ENCODE data around the gene CHST3. TPM values are rescaled to one million over a fixed set of nuclear protein-coding genes. Genes with fewer than 3 reads are reported as not detected.
A peak's percentile ranks its signal among the peaks of the same experiment; 100 is the strongest.

CHST3 gene
- total and polyA plus RNA-seq, 4 experiments from 2014 or later = not detected

- Mint-ChIP-seq H3K9me3 (peaks cover 0 to 4% (median 0%) of the 10 kb centered on the region in 8 donors), H3K4me3 (no peak overlapping the region), H3K27ac (peak overlapping the region in 1 of 7 donors; percentile 34), H3K36me3 (no peaks in the 10 kb centered on the region), H3K4me1 (peaks cover 4 to 12% (median 6%) of the 10 kb centered on the region in 4 donors), H3K27me3 (no peaks in the 10 kb centered on the region)
- Histone ChIP-seq H3K36me3 (ENCODE audit: insufficient read depth, low read length) (no peaks in the 10 kb centered on the region), H3K9me3 (ENCODE audit: control insufficient read depth in 1 of 2, low read length in 2 of 2) (no peaks in the 10 kb centered on the region), H3K4me3 (ENCODE audit: low read length in 2 of 2) (no peak overlapping the region), H3K4me1 (ENCODE audit: insufficient read depth, low read length) (no peaks in the 10 kb centered on the region), H3K27me3 (ENCODE audit: insufficient read depth, low read length) (no peaks in the 10 kb centered on the region), H3K27ac (ENCODE audit: low read depth, low read length) (no peak overlapping the region)
- no peak for DNase-seq
- ChIA-PET POLR2A (ENCODE audit: partially characterized antibody) (interaction anchor here (0.8 to 3.2 kb wide), 4 partner anchors 8 to 287 kb away, joined by 3 to 29 read pairs (median 6); no protein-coding TSS in a partner anchor), CTCF (ENCODE audit: partially characterized antibody) (interaction anchor here (0.7 to 4.7 kb wide), 16 partner anchors 9 to 303 kb away, joined by 3 to 75 read pairs (median 12); no protein-coding TSS in a partner anchor)
- intact Hi-C loops (cut with micrococcal nuclease) = loop anchor here (2.0 kb wide), 1 partner anchor 277 kb away; no protein-coding TSS in a partner anchor
These were observed 86.0 kb downstream of the CHST3 start for GRCh38 chr10:72049969-72050781.

- Mint-ChIP-seq H3K27ac (peak overlapping the region in 1 of 7 donors; percentile 13), H3K9me3 (peaks cover 0 to 6% (median 0%) of the 10 kb centered on the region in 8 donors), H3K27me3 (no peaks in the 10 kb centered on the region), H3K4me1 (peaks cover 4 to 12% (median 6%) of the 10 kb centered on the region in 4 donors), H3K36me3 (no peaks in the 10 kb centered on the region), H3K4me3 (no peak overlapping the region)
- H3K36me3 ChIP-seq (ENCODE audit: insufficient read depth, low read length) = no peaks in the 10 kb centered on the region
- no peaks in the 10 kb centered on the region for H3K27me3 ChIP-seq (ENCODE audit: insufficient read depth, low read length)
- H3K4me3 ChIP-seq (ENCODE audit: low read length in 2 of 2) = no peak overlapping the region
- intact Hi-C loops (cut with micrococcal nuclease) = no loop called here
- ChIA-PET CTCF (ENCODE audit: partially characterized antibody) (interaction anchor here (1.5 to 4.7 kb wide), 6 partner anchors 8 to 276 kb away, joined by 3 to 61 read pairs (median 34); no protein-coding TSS in a partner anchor), POLR2A (ENCODE audit: partially characterized antibody) (interaction anchor here (0.6 kb wide), 1 partner anchor 9 kb away, joined by 3 read pairs; no protein-coding TSS in a partner anchor)
- no peaks in the 10 kb centered on the region for H3K4me1 ChIP-seq (ENCODE audit: insufficient read depth, low read length)
- H3K27ac ChIP-seq (ENCODE audit: low read depth, low read length) = no peak overlapping the region
- H3K9me3 ChIP-seq (ENCODE audit: control insufficient read depth in 1 of 2, low read length in 2 of 2) = no peaks in the 10 kb centered on the region
- DNase-seq = no peak
These were observed 86.7 kb downstream of the CHST3 start for GRCh38 chr10:72050873-72051272.

DNA sequence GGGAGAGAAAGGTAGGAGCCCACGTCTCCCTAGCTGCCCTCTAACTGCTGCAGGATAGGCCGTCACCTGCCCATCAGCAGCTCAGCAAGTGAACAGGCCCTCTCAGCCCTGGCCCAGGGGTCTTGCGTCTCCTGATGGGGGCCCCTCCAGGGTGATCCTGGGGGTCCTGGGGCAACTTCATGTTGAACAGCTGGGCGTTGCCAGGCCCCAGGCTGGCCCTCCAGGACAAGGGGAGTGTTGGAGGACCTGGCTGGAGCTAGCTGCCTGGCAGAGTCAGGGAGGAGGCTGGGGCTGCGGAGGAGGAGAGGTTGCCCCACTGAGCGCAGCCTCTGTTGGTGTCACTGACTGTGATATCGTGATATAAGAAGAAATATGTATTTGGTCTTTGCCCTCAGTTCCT is 89.5 kb downstream of the CHST3 start:
- Mint-ChIP-seq H3K9me3 (peaks cover 0 to 7% (median 0%) of the 10 kb centered on the region in 8 donors), H3K36me3 (no peaks in the 10 kb centered on the region), H3K4me3 (no peak overlapping the region), H3K4me1 (peaks cover 6 to 12% (median 7%) of the 10 kb centered on the region in 4 donors), H3K27ac (no peak overlapping the region), H3K27me3 (no peaks in the 10 kb centered on the region)
- intact Hi-C loops (cut with micrococcal nuclease) = no loop called here
- Histone ChIP-seq H3K9me3 (ENCODE audit: control insufficient read depth in 1 of 2, low read length in 2 of 2) (no peaks in the 10 kb centered on the region), H3K36me3 (ENCODE audit: insufficient read depth, low read length) (no peaks in the 10 kb centered on the region), H3K4me1 (ENCODE audit: insufficient read depth, low read length) (no peaks in the 10 kb centered on the region), H3K27me3 (ENCODE audit: insufficient read depth, low read length) (no peaks in the 10 kb centered on the region), H3K27ac (ENCODE audit: low read depth, low read length) (no peak overlapping the region), H3K4me3 (ENCODE audit: low read length in 2 of 2) (no peak overlapping the region)
- ChIA-PET POLR2A (ENCODE audit: partially characterized antibody) (interaction anchor here (11.0 kb wide), 1 partner anchor 16 kb away, joined by 83 read pairs; no protein-coding TSS in a partner anchor), CTCF (ENCODE audit: partially characterized antibody) (interaction anchor here (0.6 kb wide), 1 partner anchor 69 kb away, joined by 3 read pairs; no protein-coding TSS in a partner anchor)
- no peak for DNase-seq

DNA sequence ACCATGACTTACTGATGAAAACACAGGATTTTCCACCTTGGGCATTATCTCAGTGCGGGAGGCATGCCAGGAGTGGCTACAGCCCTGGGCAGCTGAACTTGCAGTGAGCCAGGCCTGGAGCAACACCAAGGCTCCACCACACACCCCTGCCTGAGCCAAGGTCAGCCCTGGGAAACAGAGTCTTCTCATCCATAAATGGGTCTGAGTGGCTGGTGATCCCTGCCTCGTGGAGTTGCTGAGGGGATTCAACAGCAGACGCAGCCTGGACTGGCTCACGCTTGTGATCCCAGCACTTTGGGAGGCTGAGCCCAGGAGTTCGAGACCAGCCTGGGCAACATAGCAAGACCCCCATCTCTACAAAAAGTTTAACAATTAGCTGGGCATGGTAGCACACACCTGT is 91.9 kb downstream of the CHST3 start:
- Histone ChIP-seq H3K4me3 (ENCODE audit: low read length in 2 of 2) (no peak overlapping the region), H3K4me1 (ENCODE audit: insufficient read depth, low read length) (no peaks in the 10 kb centered on the region), H3K36me3 (ENCODE audit: insufficient read depth, low read length) (no peaks in the 10 kb centered on the region), H3K27me3 (ENCODE audit: insufficient read depth, low read length) (no peaks in the 10 kb centered on the region), H3K9me3 (ENCODE audit: control insufficient read depth in 1 of 2, low read length in 2 of 2) (no peaks in the 10 kb centered on the region), H3K27ac (ENCODE audit: low read depth, low read length) (no peak overlapping the region)
- Mint-ChIP-seq H3K4me1 (peaks cover 9 to 28% (median 19%) of the 10 kb centered on the region in 4 donors), H3K27me3 (no peaks in the 10 kb centered on the region), H3K4me3 (no peak overlapping the region), H3K36me3 (peaks cover 0 to 13% of the 10 kb centered on the region in 2 donors), H3K9me3 (peaks cover 0 to 5% (median 0%) of the 10 kb centered on the region in 8 donors), H3K27ac (peak overlapping the region in 1 of 7 donors; percentile 79)
- ChIA-PET POLR2A (ENCODE audit: partially characterized antibody) (interaction anchor here (1.0 to 22.3 kb wide), 3 partner anchors 14 to 271 kb away, joined by 3 to 329 read pairs (median 83); partner anchors contain the start of gene SPOCK2), CTCF (ENCODE audit: partially characterized antibody) (interaction anchor here (6.7 kb wide), 1 partner anchor 7 kb away, joined by 61 read pairs; no protein-coding TSS in a partner anchor)
- no peak for DNase-seq
- intact Hi-C loops (cut with micrococcal nuclease) = no loop called here

DNA sequence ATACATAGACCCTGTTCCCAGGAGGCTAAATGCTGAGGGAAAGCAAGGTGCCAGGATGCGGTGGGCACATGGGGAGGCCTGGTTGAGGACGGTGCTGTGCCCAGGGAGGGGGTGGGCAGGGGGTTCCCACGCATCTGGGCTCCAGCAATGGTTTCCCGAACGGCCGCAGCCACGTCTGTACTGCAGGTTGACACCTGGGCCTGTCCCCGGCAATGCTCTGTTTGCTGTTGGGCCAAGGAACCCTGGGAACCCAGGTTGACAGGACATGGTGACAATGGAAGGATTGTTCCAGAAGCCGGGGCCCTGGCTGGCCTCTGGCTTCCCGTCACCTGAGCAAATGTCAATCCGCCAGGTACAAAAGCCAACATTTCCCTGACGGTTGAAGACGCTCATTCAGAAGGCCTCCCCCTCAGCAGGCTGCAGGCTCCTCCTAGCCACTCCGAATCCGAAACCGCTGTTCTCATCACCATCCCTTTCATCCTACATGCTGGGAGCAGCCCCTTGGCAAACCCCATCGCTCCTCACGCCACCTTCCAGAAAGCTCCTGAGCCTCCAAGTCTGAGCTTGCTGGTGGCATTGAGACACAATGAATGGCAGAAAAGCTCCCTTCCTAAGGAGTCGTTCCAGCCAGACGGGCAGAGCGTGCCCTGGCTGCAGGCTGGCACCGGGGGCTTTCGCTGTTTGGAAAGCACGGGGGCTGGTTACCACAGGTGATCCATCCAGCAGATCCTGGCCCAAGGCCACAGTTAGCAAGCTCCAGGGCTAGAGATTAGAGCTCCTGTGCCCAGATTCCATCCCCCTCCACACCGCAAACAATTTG is 92.9 kb downstream of the CHST3 start:
- H3K4me1 ChIP-seq (ENCODE audit: insufficient read depth, low read length) = no peaks in the 10 kb centered on the region
- Mint-ChIP-seq H3K4me3 (no peak overlapping the region), H3K27ac (peak overlapping the region in 3 of 7 donors; percentile 36 to 79 (median 50)), H3K9me3 (peaks cover 0 to 6% (median 0%) of the 10 kb centered on the region in 8 donors), H3K27me3 (no peaks in the 10 kb centered on the region), H3K4me1 (peaks cover 10 to 34% (median 23%) of the 10 kb centered on the region in 4 donors), H3K36me3 (peaks cover 3 to 20% of the 10 kb centered on the region in 2 donors)
- no peak for DNase-seq
- H3K27ac ChIP-seq (ENCODE audit: low read depth, low read length) = no peak overlapping the region
- POLR2A ChIA-PET (ENCODE audit: partially characterized antibody) = interaction anchor here (0.8 to 22.3 kb wide), 9 partner anchors 8 to 287 kb away, joined by 3 to 329 read pairs (median 6); partner anchors contain the start of gene SPOCK2
- CTCF ChIA-PET (ENCODE audit: partially characterized antibody) = interaction anchor here (0.6 to 6.7 kb wide), 3 partner anchors 8 to 166 kb away, joined by 3 to 61 read pairs (median 3); no protein-coding TSS in a partner anchor
- intact Hi-C loops (cut with micrococcal nuclease) = no loop called here
- H3K36me3 ChIP-seq (ENCODE audit: insufficient read depth, low read length) = peaks cover 5% of the 10 kb centered on the region
- H3K4me3 ChIP-seq (ENCODE audit: low read length in 2 of 2) = no peak overlapping the region
- H3K9me3 ChIP-seq (ENCODE audit: control insufficient read depth in 1 of 2, low read length in 2 of 2) = no peaks in the 10 kb centered on the region
- no peaks in the 10 kb centered on the region for H3K27me3 ChIP-seq (ENCODE audit: insufficient read depth, low read length)

GRCh38 chr10:72058347-72058898 is 94.2 kb downstream of the CHST3 start:
- no peaks in the 10 kb centered on the region for H3K27me3 ChIP-seq (ENCODE audit: insufficient read depth, low read length)
- H3K4me1 Mint-ChIP-seq = peaks cover 13 to 46% (median 25%) of the 10 kb centered on the region in 4 donors

More at GRCh38 chr10:72058347-72058898, 94.2 kb downstream of the CHST3 start:
- peaks cover 17% of the 10 kb centered on the region for H3K36me3 ChIP-seq (ENCODE audit: insufficient read depth, low read length)
- peaks cover 2% of the 10 kb centered on the region for H3K4me1 ChIP-seq (ENCODE audit: insufficient read depth, low read length)
- Mint-ChIP-seq H3K9me3 (peaks cover 0 to 7% (median 0%) of the 10 kb centered on the region in 8 donors), H3K27me3 (no peaks in the 10 kb centered on the region), H3K36me3 (peaks cover 8 to 33% of the 10 kb centered on the region in 2 donors), H3K27ac (peak overlapping the region in 5 of 7 donors; percentile 3 to 92 (median 82)), H3K4me3 (peak overlapping the region in 2 of 8 donors; percentile 10 to 31)
- H3K4me3 ChIP-seq (ENCODE audit: low read length in 2 of 2) = no peak overlapping the region
- ChIA-PET POLR2A (ENCODE audit: partially characterized antibody) (interaction anchor here (0.6 to 22.3 kb wide), 12 partner anchors 9 to 286 kb away, joined by 3 to 329 read pairs (median 5); partner anchors contain the start of genes ANAPC16, ASCC1 and SPOCK2), CTCF (ENCODE audit: partially characterized antibody) (interaction anchor here (0.6 to 6.7 kb wide), 6 partner anchors 10 to 1041 kb away, joined by 3 to 61 read pairs (median 5); no protein-coding TSS in a partner anchor)
- H3K9me3 ChIP-seq (ENCODE audit: control insufficient read depth in 1 of 2, low read length in 2 of 2) = no peaks in the 10 kb centered on the region
- no peak overlapping the region for H3K27ac ChIP-seq (ENCODE audit: low read depth, low read length)
- no peak for DNase-seq
- intact Hi-C loops (cut with micrococcal nuclease) = no loop called here

All from CD4-positive, alpha-beta memory T cell (primary cell).